Stimulated activated CD8-positive, alpha-beta memory T cell treated with anti-CD3 and anti-CD28 coated beads, Interleukin-4, amount 100 ng/mL, for 48 hours (primary cell): ENCODE measurements around the gene LRRC8E.
A peak's percentile ranks its signal among the peaks of the same experiment; 100 is the strongest.
"Not testable (repeated sequence)": the region's sequence is repeated elsewhere in the genome, so short reads cannot be mapped to it uniquely, and the experiment has no call there.

Source experiments
- DNase-seq: peaks from one replicate; pipeline ENCODE4 v3.0.0-alpha.2; 2020

LRRC8E gene

GRCh38 chr19:7855426-7856108 lies 32.7 kb upstream of the LRRC8E start:
- no peak for DNase-seq

- DNase-seq: no peak
Measured at GRCh38 chr19:7856109-7856591, 32.2 kb upstream of the LRRC8E start.

GRCh38 chr19:7856679-7857663 lies 31.3 kb upstream of the LRRC8E start:
- DNase-seq: no peak

GRCh38 chr19:7857727-7858108 lies 30.6 kb upstream of the LRRC8E start:
- no peak for DNase-seq

- DNase-seq: no peak
Measured at GRCh38 chr19:7858109-7858770, 30.1 kb upstream of the LRRC8E start.

- DNase-seq: not testable (repeated sequence)
Measured at GRCh38 chr19:7859087-7859486, 29.2 kb upstream of the LRRC8E start.

GRCh38 chr19:7859831-7860713 lies 28.2 kb upstream of the LRRC8E start:
- no peak for DNase-seq

GRCh38 chr19:7860714-7861618 lies 27.3 kb upstream of the LRRC8E start:
- no peak for DNase-seq

- DNase-seq: no peak
Measured at GRCh38 chr19:7861619-7862412, 26.5 kb upstream of the LRRC8E start.

- peak; percentile 82 for DNase-seq
Measured at GRCh38 chr19:7862413-7862951, 25.8 kb upstream of the LRRC8E start.

- DNase-seq: no peak
Measured at GRCh38 chr19:7863157-7863970, 24.9 kb upstream of the LRRC8E start.

GRCh38 chr19:7863971-7864689 lies 24.2 kb upstream of the LRRC8E start:
- no peak for DNase-seq

GRCh38 chr19:7864690-7865074 lies 23.6 kb upstream of the LRRC8E start:
- no peak for DNase-seq

GRCh38 chr19:7865262-7865911 lies 22.9 kb upstream of the LRRC8E start:
- DNase-seq: no peak

- DNase-seq: no peak
Measured at GRCh38 chr19:7866399-7867091, 21.8 kb upstream of the LRRC8E start.

GRCh38 chr19:7867092-7867844 lies 21.0 kb upstream of the LRRC8E start:
- DNase-seq: no peak

GRCh38 chr19:7868326-7868670 lies 20.0 kb upstream of the LRRC8E start:
- DNase-seq: no peak
